ENCODE measurements around the gene SEC22C.

The SEC22C gene

GRCh38 chr3:42513121-42513520 lies 68.6 kb downstream of the SEC22C start:
- no peak for DNase-seq (ENCODE audit: low read depth)

GRCh38 chr3:42511736-42512135 lies 70.0 kb downstream of the SEC22C start:
- no peak for DNase-seq (ENCODE audit: low read depth)

- no peak for DNase-seq (ENCODE audit: low read depth)
These were observed 70.6 kb downstream of the SEC22C start for GRCh38 chr3:42511201-42511600.

- DNase-seq (ENCODE audit: low read depth), result no peak
These were observed 71.4 kb downstream of the SEC22C start for GRCh38 chr3:42510325-42510724.

GRCh38 chr3:42509111-42509510 lies 72.7 kb downstream of the SEC22C start:
- no peak for DNase-seq (ENCODE audit: low read depth)

- no peak for DNase-seq (ENCODE audit: low read depth)
These were observed 73.2 kb downstream of the SEC22C start for GRCh38 chr3:42508562-42508961.

GRCh38 chr3:42507761-42508335 lies 73.9 kb downstream of the SEC22C start:
- DNase-seq (ENCODE audit: low read depth), result no peak

- DNase-seq (ENCODE audit: low read depth), result no peak
These were observed 74.5 kb downstream of the SEC22C start for GRCh38 chr3:42507252-42507651.

- no peak for DNase-seq (ENCODE audit: low read depth)
These were observed 75.8 kb downstream of the SEC22C start for GRCh38 chr3:42505849-42506410.

- DNase-seq (ENCODE audit: low read depth), result no peak
These were observed 76.5 kb downstream of the SEC22C start for GRCh38 chr3:42505128-42505848.

- DNase-seq (ENCODE audit: low read depth), result no peak
These were observed 77.2 kb downstream of the SEC22C start for GRCh38 chr3:42504334-42505127.

GRCh38 chr3:42503957-42504333 lies 77.8 kb downstream of the SEC22C start:
- no peak for DNase-seq (ENCODE audit: low read depth)

- DNase-seq (ENCODE audit: low read depth), result no peak
These were observed 78.4 kb downstream of the SEC22C start for GRCh38 chr3:42503251-42503924.

- peak; percentile 89 for DNase-seq (ENCODE audit: low read depth)
These were observed 79.1 kb downstream of the SEC22C start, which contains the start of gene VIPR1 for GRCh38 chr3:42502429-42503250. Gene VIPR1 (plus strand): TSS chr3:42502643. CDS start chr3:42502736, 93 bp downstream.

- peak; percentile 27 for DNase-seq (ENCODE audit: low read depth)
These were observed 79.9 kb downstream of the SEC22C start for GRCh38 chr3:42501681-42502428.

GRCh38 chr3:42501321-42501680 lies 80.5 kb downstream of the SEC22C start:
- no peak for DNase-seq (ENCODE audit: low read depth)

- no peak for DNase-seq (ENCODE audit: low read depth)
These were observed 80.9 kb downstream of the SEC22C start for GRCh38 chr3:42500909-42501308.

GRCh38 chr3:42500091-42500490 lies 81.7 kb downstream of the SEC22C start:
- no peak for DNase-seq (ENCODE audit: low read depth)

- DNase-seq (ENCODE audit: low read depth), result no peak
These were observed 82.3 kb downstream of the SEC22C start for GRCh38 chr3:42499478-42499871.

- DNase-seq (ENCODE audit: low read depth), result no peak
These were observed 82.8 kb downstream of the SEC22C start for GRCh38 chr3:42498791-42499477.
